GOT3 (cell line): ENCODE data around the gene DYNLT2.
"Not testable (repeated sequence)": the region's sequence is repeated elsewhere in the genome, so short reads cannot be mapped to it uniquely, and the experiment has no call there.

Experiments
- DNase-seq: peaks from one replicate; lab custom pipeline; 2025; ENCODE audit warnings: mixed read lengths; lab: John Stamatoyannopoulos, UW

The DYNLT2 gene

GRCh38 chr6:169701311-169701953 is 49.9 kb downstream of the DYNLT2 start:
- DNase-seq: no peak

GRCh38 chr6:169700296-169700695 is 51.1 kb downstream of the DYNLT2 start:
- DNase-seq: no peak

GRCh38 chr6:169697115-169697514 is 54.3 kb downstream of the DYNLT2 start:
- not testable (repeated sequence) for DNase-seq

GRCh38 chr6:169695131-169695530 is 56.2 kb downstream of the DYNLT2 start:
- no peak for DNase-seq

- DNase-seq: no peak
Observed at GRCh38 chr6:169692516-169692915, 58.9 kb downstream of the DYNLT2 start.

GRCh38 chr6:169691260-169691659 is 60.1 kb downstream of the DYNLT2 start:
- no peak for DNase-seq
